GM18511 (cell line): ENCODE results near the gene LAMA2.

Source experiments
- ATAC-seq: cut with Tn5 transposase; IDR thresholded peaks from one replicate; pipeline ENCODE4 v1.9.1; 2021; ENCODE audit warnings: mild to moderate bottlenecking, moderate library complexity; ENCODE audit not compliant: unreplicated experiment

Gene LAMA2

GRCh38 chr6:129552413-129552812 is 669.5 kb downstream of the LAMA2 start:
- no peak for ATAC-seq

GRCh38 chr6:129555206-129555832 is 672.4 kb downstream of the LAMA2 start:
- ATAC-seq, result no peak

GRCh38 chr6:129558248-129558647 is 675.3 kb downstream of the LAMA2 start:
- ATAC-seq, result no peak

GRCh38 chr6:129565366-129565765 is 682.4 kb downstream of the LAMA2 start:
- ATAC-seq, result no peak

- no peak for ATAC-seq
Observed at GRCh38 chr6:129565811-129566210, 682.9 kb downstream of the LAMA2 start.
